HG03469 (cell line): Measurements from ENCODE around the gene SLC39A11.
"Not testable (repeated sequence)": the region's sequence is repeated elsewhere in the genome, so short reads cannot be mapped to it uniquely, and the experiment has no call there.

Experiments used
- ATAC-seq: cut with Tn5 transposase; IDR thresholded peaks from one replicate; pipeline ENCODE4 v1.9.1; 2021; ENCODE audit warnings: mild to moderate bottlenecking, moderate library complexity, moderate number of reproducible peaks; ENCODE audit not compliant: unreplicated experiment

The SLC39A11 gene

GRCh38 chr17:72954579-72954978, 137.9 kb downstream of the SLC39A11 start:
- no peak for ATAC-seq

DNA sequence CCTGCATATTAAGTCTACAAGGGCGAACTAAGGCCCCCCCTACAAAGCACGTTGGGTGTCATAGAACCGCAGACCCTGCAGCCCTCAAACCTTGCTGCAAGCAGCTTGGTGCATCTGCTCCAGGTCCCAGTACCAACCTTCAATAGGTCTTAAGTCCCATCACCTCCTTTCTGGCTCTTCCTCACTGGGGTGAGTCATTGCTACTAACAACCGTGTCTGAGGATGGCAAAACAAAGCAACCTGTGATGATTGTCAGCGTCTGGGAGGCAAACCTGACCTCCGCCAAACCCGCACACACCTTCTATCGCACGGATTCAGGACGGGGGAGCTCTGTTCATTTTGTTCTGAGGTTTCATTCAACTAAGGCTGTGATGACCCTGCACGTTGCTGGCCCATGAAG, 138.9 kb downstream of the SLC39A11 start:
- ATAC-seq, result no peak

- ATAC-seq, result no peak
These were observed 139.7 kb downstream of the SLC39A11 start for GRCh38 chr17:72952641-72953315.

GRCh38 chr17:72952220-72952619, 140.3 kb downstream of the SLC39A11 start:
- no peak for ATAC-seq

DNA sequence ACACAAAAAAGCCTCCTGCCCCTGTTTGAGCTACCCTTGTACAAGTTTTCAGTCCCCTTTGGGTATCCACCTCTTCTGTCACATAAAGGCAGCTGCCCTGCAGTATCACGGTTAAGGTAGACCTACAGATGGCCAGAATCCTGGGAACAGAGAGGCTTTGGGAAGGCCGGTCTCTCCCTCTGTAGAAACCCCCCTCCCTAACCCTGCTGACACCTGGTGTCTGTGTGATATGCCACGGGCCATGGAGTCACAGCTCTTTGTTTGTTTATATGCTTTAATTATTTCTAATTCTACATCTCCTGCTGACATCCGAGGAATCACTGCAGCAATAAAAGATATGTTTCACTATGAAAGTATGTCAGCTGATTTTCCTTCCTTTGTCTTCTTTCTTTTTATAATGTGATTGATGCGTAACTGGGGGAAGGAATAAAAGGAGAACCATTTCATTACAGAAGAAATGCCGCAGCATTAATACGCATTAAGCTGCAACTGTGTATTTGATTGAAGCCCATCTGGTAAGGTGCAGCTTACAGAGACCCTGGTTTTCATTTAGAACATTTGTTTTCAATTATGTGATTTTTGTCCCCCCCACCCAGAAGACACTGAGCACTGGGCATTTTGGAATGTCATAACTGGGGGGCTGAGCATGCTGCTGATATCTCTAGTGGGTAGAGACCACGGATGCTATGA, 142.1 kb downstream of the SLC39A11 start:
- ATAC-seq, result no peak

- ATAC-seq, result no peak
These were observed 144.4 kb downstream of the SLC39A11 start for GRCh38 chr17:72948115-72948514.

DNA sequence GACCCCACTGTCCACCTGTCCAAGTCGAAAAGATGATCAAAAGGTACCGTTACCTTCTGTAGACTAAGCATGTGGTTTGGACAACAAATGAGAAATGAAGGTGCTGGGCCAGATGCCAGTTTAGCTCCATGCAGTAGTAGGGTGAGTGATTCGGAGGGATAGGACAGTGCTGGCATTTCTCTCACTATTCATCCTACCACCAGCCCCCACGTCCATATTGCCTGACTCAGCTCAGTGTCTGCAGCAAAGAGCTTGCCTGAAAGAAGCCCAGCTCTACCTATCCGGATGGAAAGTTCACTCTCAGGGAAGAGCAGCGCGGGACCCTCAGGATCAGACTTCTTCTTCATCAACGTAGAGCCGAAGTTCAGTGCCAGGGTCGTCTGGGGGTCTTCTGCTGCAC, 145.0 kb downstream of the SLC39A11 start:
- ATAC-seq, result no peak

GRCh38 chr17:72946696-72947095, 145.8 kb downstream of the SLC39A11 start:
- ATAC-seq, result no peak

GRCh38 chr17:72946156-72946555, 146.3 kb downstream of the SLC39A11 start:
- ATAC-seq, result no peak

- ATAC-seq, result no peak
These were observed 147.0 kb downstream of the SLC39A11 start for GRCh38 chr17:72945473-72945872.

DNA sequence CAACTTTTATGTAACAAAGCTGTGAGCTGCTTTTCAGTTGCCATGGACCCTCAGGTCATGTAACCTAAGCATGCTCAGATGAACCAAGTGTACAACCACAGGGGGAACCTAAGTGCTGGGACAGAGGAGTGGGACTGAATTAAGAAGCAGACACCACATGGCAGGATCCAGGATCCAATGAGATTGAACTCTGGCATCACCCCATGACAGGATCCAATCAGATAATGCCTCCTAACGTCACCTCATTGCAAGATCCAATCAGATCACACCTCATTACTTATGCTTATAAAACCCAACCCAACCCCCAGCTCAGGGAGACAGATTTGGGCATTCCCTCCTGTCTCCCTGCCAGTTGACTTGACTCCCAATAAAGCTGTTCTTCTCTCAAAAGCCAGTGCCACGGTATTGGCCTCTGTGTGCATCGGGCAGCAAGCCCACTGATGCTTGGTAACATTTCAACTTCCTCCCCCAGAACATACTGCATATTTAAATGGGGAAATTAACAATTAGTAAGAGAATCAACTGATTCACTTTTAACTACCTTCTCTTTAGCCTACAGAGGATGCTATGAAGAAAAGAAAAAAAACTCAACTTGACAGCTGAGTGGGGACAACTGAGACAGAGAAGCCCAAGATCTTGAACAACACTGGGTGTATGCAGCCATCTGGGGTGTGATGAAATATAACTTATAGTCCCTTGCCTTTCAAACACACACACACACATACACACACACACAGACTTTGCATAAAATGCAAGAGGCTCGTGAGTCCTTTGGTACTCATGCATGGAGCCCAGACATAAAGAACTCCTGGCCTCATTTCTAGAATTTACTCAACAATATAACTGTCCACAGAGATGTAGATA, 148.4 kb downstream of the SLC39A11 start:
- ATAC-seq, result no peak

GRCh38 chr17:72942579-72942978, 149.9 kb downstream of the SLC39A11 start:
- ATAC-seq, result no peak

- ATAC-seq, result no peak
These were observed 152.0 kb downstream of the SLC39A11 start for GRCh38 chr17:72940496-72940895.

DNA sequence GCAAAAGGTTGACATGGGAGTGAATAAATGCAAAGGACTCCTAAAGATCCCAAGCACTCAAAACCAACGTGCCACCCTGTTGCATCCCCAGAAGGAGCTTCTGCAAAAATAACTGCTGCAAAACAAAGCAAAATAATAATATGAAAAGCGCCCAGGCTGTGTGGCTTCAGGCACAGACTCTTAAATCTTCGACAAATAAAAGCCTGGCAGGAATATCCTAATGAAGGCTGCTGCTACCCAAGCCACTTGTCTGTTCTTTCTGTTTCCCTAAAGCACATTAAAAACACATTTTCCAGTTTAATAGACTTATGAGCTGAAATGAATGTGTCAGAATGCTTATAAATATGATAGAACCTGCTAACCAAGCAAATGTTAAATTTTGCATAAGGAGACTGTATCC, 154.0 kb downstream of the SLC39A11 start:
- no peak for ATAC-seq

DNA sequence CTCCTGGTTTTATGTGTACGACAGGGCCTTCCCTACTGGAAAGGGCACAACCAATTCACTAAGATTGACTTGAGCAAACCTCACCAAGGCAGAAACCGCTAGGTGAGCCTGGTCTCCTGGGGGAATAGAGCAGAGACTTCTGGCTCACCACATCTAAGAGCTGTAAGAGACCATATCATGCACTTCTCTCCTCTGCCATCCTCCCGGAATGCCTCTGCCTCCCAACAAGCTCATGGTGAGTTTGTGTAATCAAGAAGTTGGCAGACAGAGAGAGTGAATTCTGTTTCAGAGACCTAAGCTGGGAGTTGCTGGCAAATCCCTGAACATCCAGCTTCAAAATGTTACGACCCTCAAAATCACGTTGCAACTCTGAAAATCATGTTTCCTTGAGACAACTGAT, 154.8 kb downstream of the SLC39A11 start:
- ATAC-seq, result no peak

DNA sequence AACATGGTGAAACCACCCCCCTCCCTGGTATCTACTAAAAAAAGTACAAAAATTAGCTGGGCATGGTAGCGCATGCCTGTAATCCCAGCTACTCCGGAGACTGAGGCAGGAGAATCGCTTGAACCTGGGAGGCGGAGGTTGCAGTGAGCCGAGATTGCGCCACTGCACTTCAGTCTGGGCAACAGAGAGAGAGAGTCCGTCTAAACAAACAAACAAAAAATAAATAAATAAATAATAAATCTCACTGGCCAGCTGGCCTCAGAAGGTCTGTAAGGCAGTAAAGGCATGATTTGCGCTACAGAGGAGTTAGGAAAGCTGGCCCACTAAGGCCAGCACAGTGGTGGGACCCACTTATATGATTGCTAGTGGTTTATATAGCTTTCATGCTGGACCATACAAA, 155.2 kb downstream of the SLC39A11 start:
- ATAC-seq, result not testable (repeated sequence)

GRCh38 chr17:72935984-72936383, 156.5 kb downstream of the SLC39A11 start:
- no peak for ATAC-seq

DNA sequence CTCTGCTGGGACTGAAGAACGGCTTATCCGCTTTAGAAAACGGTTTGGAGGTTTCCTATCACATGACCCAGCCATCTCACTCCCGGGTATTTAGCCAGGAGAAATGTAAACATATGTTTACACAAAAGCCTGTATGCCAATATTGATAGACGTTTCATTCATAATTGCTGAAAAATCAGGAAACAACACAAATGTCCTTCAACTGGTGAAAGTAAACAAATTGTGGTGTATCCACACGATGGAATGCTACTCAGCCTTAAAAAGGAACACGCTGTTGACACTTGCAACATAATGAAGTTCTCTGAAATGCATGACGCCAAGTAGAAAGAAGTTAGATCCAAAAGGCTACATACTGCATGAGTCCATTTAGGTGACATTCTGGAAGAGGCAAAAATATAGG, 157.6 kb downstream of the SLC39A11 start:
- no peak for ATAC-seq

- no peak for ATAC-seq
These were observed 160.9 kb downstream of the SLC39A11 start for GRCh38 chr17:72931635-72932034.

DNA sequence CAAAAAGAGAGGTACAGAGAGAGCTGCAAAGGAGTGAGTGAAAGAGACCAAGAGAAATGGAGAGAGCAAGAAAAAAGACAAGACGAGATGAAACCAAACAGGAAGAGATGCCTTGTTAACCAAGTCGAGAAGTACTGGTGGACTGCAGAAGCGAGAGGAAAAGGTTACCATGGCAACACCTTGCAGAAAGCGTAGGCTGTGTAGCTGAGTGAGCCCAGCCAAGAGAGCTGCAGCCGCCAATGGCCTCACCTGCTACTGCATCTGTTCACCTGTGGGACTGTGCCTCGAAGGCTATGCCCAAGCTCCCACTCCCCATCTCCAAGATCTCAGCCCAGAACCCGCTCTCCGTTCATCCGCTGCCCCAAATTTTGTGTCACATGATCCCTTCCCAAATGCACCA, 161.3 kb downstream of the SLC39A11 start:
- ATAC-seq, result peak; percentile 87

GRCh38 chr17:72930031-72930430, 162.5 kb downstream of the SLC39A11 start:
- ATAC-seq, result no peak
